HFF-Myc (cell line): ENCODE data around the gene NTRK2.

Experiments
- DNase-seq: peaks from one replicate; pipeline ENCODE4 v3.0.0-alpha.2; 2011; ENCODE audit warnings: low read depth; ENCODE audit errors: extremely low read depth
- H3K4me3 ChIP-seq: replicated peaks from 2 replicates; pipeline ENCODE4 v1.5.1; 2011; ENCODE audit warnings: low read depth, mild to moderate bottlenecking, control low read depth, low read length
- CTCF ChIP-seq: IDR thresholded peaks from 2 replicates; pipeline ENCODE4 v1.5.1; 2012; ENCODE audit warnings: mild to moderate bottlenecking, low read depth, low read length, control low read depth; ENCODE audit errors: missing control alignments

NTRK2 gene

GRCh38 chr9:84647699-84648098 lies 21.8 kb upstream of the NTRK2 start:
- no peak for DNase-seq
- no peak overlapping the region for H3K4me3 ChIP-seq
- TF ChIP-seq CTCF: no peak

GRCh38 chr9:84652496-84653120 lies 16.9 kb upstream of the NTRK2 start:
- H3K4me3 ChIP-seq: no peak overlapping the region
- TF ChIP-seq CTCF: no peak
- DNase-seq: no peak

DNA sequence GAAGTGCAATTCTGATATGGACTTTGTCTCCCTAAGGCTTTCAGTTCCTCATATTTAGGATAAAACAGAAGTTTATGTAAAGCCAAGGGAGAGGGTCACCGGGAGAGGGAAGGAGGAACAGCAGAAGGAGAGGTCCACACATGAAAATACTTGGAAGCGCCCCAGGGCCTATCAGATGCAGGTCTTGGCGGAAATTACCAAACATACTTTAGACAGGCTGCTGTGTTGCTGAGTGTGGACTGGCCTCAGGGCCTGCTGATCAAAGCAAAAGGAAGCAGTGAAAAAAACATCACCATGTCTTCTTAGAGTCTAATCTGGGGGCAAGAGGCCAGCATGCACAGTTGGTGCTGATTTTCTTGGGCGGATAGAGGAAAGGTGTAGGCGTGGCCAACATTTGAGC lies 14.1 kb upstream of the NTRK2 start:
- H3K4me3 ChIP-seq: no peak overlapping the region
- no peak for DNase-seq
- no peak for TF ChIP-seq CTCF

DNA sequence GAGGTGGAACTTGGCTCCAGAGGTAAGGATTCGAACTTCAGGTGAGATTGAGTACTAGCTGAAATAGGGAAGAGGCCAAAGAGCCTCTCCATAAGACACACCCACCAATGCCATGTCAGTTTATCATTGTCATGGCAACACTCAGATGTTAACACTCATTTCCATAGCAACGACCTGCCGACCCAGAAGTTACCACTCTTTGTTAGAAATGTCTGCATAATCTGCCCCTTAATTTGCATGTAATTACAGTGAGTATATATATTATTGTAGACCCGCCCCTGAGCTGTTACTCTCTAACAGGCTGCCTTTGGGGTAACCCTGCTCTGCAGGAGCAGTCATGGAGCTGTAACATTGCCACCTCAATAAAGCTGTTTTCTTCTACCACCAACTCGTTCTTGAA lies 10.2 kb upstream of the NTRK2 start:
- no peak overlapping the region for H3K4me3 ChIP-seq
- TF ChIP-seq CTCF: no peak
- no peak for DNase-seq

GRCh38 chr9:84659773-84660172 lies 9.8 kb upstream of the NTRK2 start:
- no peak for TF ChIP-seq CTCF
- DNase-seq: no peak
- no peak overlapping the region for H3K4me3 ChIP-seq

GRCh38 chr9:84667571-84668195 lies 1.8 kb upstream of the NTRK2 start:
- DNase-seq: no peak
- TF ChIP-seq CTCF: peak; percentile 48
- H3K4me3 ChIP-seq: no peak overlapping the region
